H1 (cell line): ENCODE measurements around the gene SLC35F1. TPM values are rescaled to one million over a fixed set of nuclear protein-coding genes. Genes with fewer than 3 reads are reported as not detected.

Experiments used
- CTCF ChIA-PET: fragments of 300-600 bp; sonication (Branson Sonifier 250); formaldehyde crosslinking; loops from one replicate; lab custom pipeline; 2021; ENCODE audit not compliant: partially characterized antibody; lab: Charles Lee
- POLR2A ChIA-PET: fragments of 300-600 bp; sonication (Branson Sonifier 250); formaldehyde crosslinking; loops from one replicate; lab custom pipeline; 2021; ENCODE audit warnings: inconsistent platforms; ENCODE audit not compliant: partially characterized antibody; lab: Charles Lee
- DNase-seq, 2 experiments: peaks; one replicate each; pipeline versions ENCODE4 v3.0.0 to v3.0.0-alpha.2; 2010 to 2022; ENCODE audit warnings: low spot score in 2 of 2, low read depth in 1 of 2, mixed read lengths in 1 of 2
- FAIRE-seq: peaks from 2 replicates; lab custom pipeline; 2011; peaks lifted over from hg19 to GRCh38; lab: Jason Lieb, UNC
- H2AFZ ChIP-seq: 2 replicates; pipeline ENCODE4 v1.8.1; 2012; ENCODE audit warnings: low read length, inconsistent platforms
- H2AK5ac ChIP-seq: 2 replicates; pipeline ENCODE4 v1.6.1; 2013; ENCODE audit warnings: low read depth, low read length
- H2BK120ac ChIP-seq: replicated peaks from 2 replicates; pipeline ENCODE3; 2013; ENCODE audit warnings: low read depth, low read length, inconsistent platforms
- H2BK12ac ChIP-seq: 2 replicates; pipeline ENCODE4 v1.6.1; 2013; ENCODE audit warnings: low read depth, low read length
- H2BK15ac ChIP-seq: 2 replicates; pipeline ENCODE4 v1.6.1; 2013; ENCODE audit warnings: low read length
- H2BK20ac ChIP-seq: 2 replicates; pipeline ENCODE4 v1.6.1; 2013; ENCODE audit warnings: low read length
- H2BK5ac ChIP-seq: 2 replicates; pipeline ENCODE4 v1.6.1; 2013; ENCODE audit warnings: low read depth, low read length
- H3K14ac ChIP-seq: 2 replicates; pipeline ENCODE4 v1.6.1; 2013; ENCODE audit warnings: inconsistent platforms; ENCODE audit not compliant: insufficient read length
- H3K18ac ChIP-seq: 2 replicates; pipeline ENCODE4 v1.6.1; 2013; ENCODE audit warnings: low read length; ENCODE audit errors: extremely low read depth
- H3K23ac ChIP-seq: 2 replicates; pipeline ENCODE4 v1.6.1; 2013; ENCODE audit warnings: inconsistent platforms; ENCODE audit not compliant: insufficient read length
- H3K23me2 ChIP-seq: 2 replicates; pipeline ENCODE4 v1.6.1; 2013; ENCODE audit warnings: low read depth, low read length
- H3K27ac ChIP-seq: 2 replicates; pipeline ENCODE4 v1.6.1; 2011; ENCODE audit warnings: low read depth, low read length, inconsistent platforms
- H3K27me3 ChIP-seq, 4 experiments: replicated peaks in 1 of 4; 1 replicate in 1 of 4; 2 replicates in 3 of 4; pipeline versions ENCODE4 v1.6.1 to v1.8.1; 2011 to 2013; ENCODE audit warnings: low read length in 3 of 4, mild to moderate bottlenecking in 3 of 4, inconsistent platforms in 2 of 4, mixed read lengths in 2 of 4, moderate library complexity in 1 of 4; ENCODE audit not compliant: control insufficient read depth in 3 of 4, insufficient read depth in 3 of 4; ENCODE audit errors: extremely low read depth in 1 of 4
- H3K36me3 ChIP-seq, 4 experiments: 2 replicates each; pipeline versions ENCODE4 v1.6.1 to v1.8.1; 2011 to 2013; ENCODE audit warnings: mild to moderate bottlenecking in 4 of 4, low read length in 3 of 4, moderate library complexity in 2 of 4, control low read depth in 1 of 4, inconsistent platforms in 1 of 4; ENCODE audit not compliant: insufficient read depth in 4 of 4, control insufficient read depth in 2 of 4
- H3K4ac ChIP-seq: replicated peaks from 2 replicates; pipeline ENCODE3; 2013; ENCODE audit warnings: low read length, low read depth, mixed read lengths, inconsistent platforms; ENCODE audit not compliant: insufficient read length
- H3K4me1 ChIP-seq, 4 experiments: replicated peaks in 1 of 4; 1 replicate in 1 of 4; 2 replicates in 3 of 4; pipeline versions ENCODE4 v1.6.1 to v1.8.1; 2011 to 2013; ENCODE audit warnings: low read length in 3 of 4, inconsistent platforms in 2 of 4, mixed read lengths in 1 of 4; ENCODE audit not compliant: insufficient read depth in 4 of 4, control insufficient read depth in 3 of 4
- H3K4me2 ChIP-seq, 2 experiments: 2 replicates each; pipeline versions ENCODE4 v1.6.1 to v1.8.1; 2011 to 2013; ENCODE audit warnings: low read depth in 2 of 2, low read length in 2 of 2, control low read depth in 1 of 2, inconsistent platforms in 1 of 2, mild to moderate bottlenecking in 1 of 2; ENCODE audit not compliant: insufficient read depth in 1 of 2
- H3K4me3 ChIP-seq, 4 experiments: fragments of 200-600, 300-600 bp in 1 of 4; sonication (generic), shearing (Covaris generic), sonication (Bioruptor Twin) in 1 of 4; 2 replicates each; pipeline versions ENCODE4 v1.5.1 to v1.8.1; 2011 to 2016; ENCODE audit warnings: low read length in 4 of 4, low read depth in 3 of 4, control low read depth in 2 of 4, inconsistent platforms in 2 of 4, mild to moderate bottlenecking in 2 of 4, mixed read lengths in 1 of 4, moderate library complexity in 1 of 4; ENCODE audit not compliant: insufficient read depth in 2 of 4; ENCODE audit errors: extremely low read depth in 1 of 4
- H3K56ac ChIP-seq: replicated peaks from 2 replicates; pipeline ENCODE3; 2013; ENCODE audit warnings: low read depth, mild to moderate bottlenecking, mixed read lengths, low read length, inconsistent platforms; ENCODE audit not compliant: insufficient read length
- H3K79me1 ChIP-seq: 2 replicates; pipeline ENCODE4 v1.6.1; 2013; ENCODE audit warnings: low read depth, low read length, control low read depth
- H3K79me2 ChIP-seq, 2 experiments: 2 replicates each; pipeline versions ENCODE4 v1.6.1 to v1.8.1; 2012 to 2013; ENCODE audit warnings: low read length in 2 of 2, mild to moderate bottlenecking in 2 of 2, inconsistent platforms in 1 of 2; ENCODE audit not compliant: insufficient read depth in 2 of 2, control insufficient read depth in 1 of 2
- H3K9ac ChIP-seq, 4 experiments: replicated peaks in 1 of 4; 1 replicate in 1 of 4; 2 replicates in 3 of 4; pipeline versions ENCODE4 v1.6.1 to v1.8.1; 2011 to 2013; ENCODE audit warnings: low read depth in 3 of 4, low read length in 3 of 4, control low read depth in 2 of 4, mild to moderate bottlenecking in 2 of 4, moderate library complexity in 2 of 4, inconsistent platforms in 1 of 4; ENCODE audit errors: extremely low read depth in 1 of 4
- H3K9me3 ChIP-seq, 2 experiments: 2 replicates each; pipeline versions ENCODE4 v1.6.1 to v1.8.1; 2012 to 2013; ENCODE audit warnings: mild to moderate bottlenecking in 2 of 2, moderate library complexity in 2 of 2, control low read depth in 1 of 2, inconsistent platforms in 1 of 2, low read depth in 1 of 2, low read length in 1 of 2, mixed read lengths in 1 of 2; ENCODE audit not compliant: insufficient read depth in 2 of 2
- H4K20me1 ChIP-seq, 2 experiments: replicated peaks in 1 of 2; 2 replicates each; pipeline versions ENCODE3 to v1.8.1; 2011 to 2013; ENCODE audit warnings: inconsistent platforms in 2 of 2, low read length in 2 of 2, mild to moderate bottlenecking in 1 of 2; ENCODE audit not compliant: insufficient read depth in 2 of 2, control insufficient read depth in 1 of 2
- H4K5ac ChIP-seq: 2 replicates; pipeline ENCODE4 v1.6.1; 2013; ENCODE audit warnings: low read length, low read depth, mixed read lengths, inconsistent platforms; ENCODE audit not compliant: insufficient read length
- H4K8ac ChIP-seq: 2 replicates; pipeline ENCODE4 v1.8.0; 2013; ENCODE audit warnings: mild to moderate bottlenecking, moderate library complexity, low read length, inconsistent platforms; ENCODE audit not compliant: insufficient read depth; ENCODE audit errors: extremely low read depth
- H4K91ac ChIP-seq: replicated peaks from 2 replicates; pipeline ENCODE3; 2013; ENCODE audit warnings: low read length, mixed read lengths, inconsistent platforms; ENCODE audit not compliant: insufficient read length
- GABPA ChIP-seq: IDR thresholded peaks from 2 replicates; pipeline ENCODE4 v1.6.1; 2011; ENCODE audit warnings: mild to moderate bottlenecking, low read length, moderate library complexity, borderline replicate concordance; ENCODE audit not compliant: insufficient read depth
- RAD21 ChIP-seq, 2 experiments: IDR thresholded peaks in 1 of 2; conservative IDR thresholded peaks in 1 of 2; 2 replicates each; pipeline ENCODE4 v1.6.1; 2011; ENCODE audit warnings: low read depth in 2 of 2, low read length in 2 of 2, improper control_type of control experiment in 1 of 2, inconsistent platforms in 1 of 2, mild to moderate bottlenecking in 1 of 2, moderate library complexity in 1 of 2
- polyA plus RNA-seq, 7 experiments: library from polyadenylated mRNA; depleted of rRNA in 3 of 7; stranded (reverse) in 5 of 7; unstranded in 2 of 7; fragments of >200 nt in 5 of 7; fragments of 200-250 nt in 2 of 7; gene quantifications; 1 replicate in 5 of 7; 2 replicates in 1 of 7; 4 replicates in 1 of 7; pipeline versions ENCODE4 v1.2.1 to v1.2.3, GENCODE V29; 2011 to 2013; ENCODE audit warnings: missing spikeins in 2 of 7, mixed read lengths in 2 of 7
- total RNA-seq: library from RNA; stranded (reverse); fragmentation: NEBNext Ultra II Directional; extraction: Animal tissue kit (Norgen Biotek cat#: 25700); gene quantifications from 2 replicates; pipeline ENCODE4 v1.2.1, GENCODE V29; 2021
- TF ChIP-seq, protein P1 (sequence below), 3 experiments: IDR thresholded peaks; 1 replicate in 2 of 3; 2 replicates in 1 of 3; pipeline versions ENCODE4 v1.5.1 to v1.6.1; 2011; ENCODE audit warnings: low read length in 3 of 3, mild to moderate bottlenecking in 3 of 3, inconsistent platforms in 2 of 3, low read depth in 1 of 3, moderate library complexity in 1 of 3; ENCODE audit not compliant: insufficient read depth in 1 of 3; ENCODE audit errors: control extremely low read depth in 1 of 3

SLC35F1 gene
- total and polyA plus RNA-seq, 2 of the 8 experiments (the other 6 are each of a cell fraction or from before 2014, with no cell fraction given), result 7.0 to 10.0 TPM

DNA sequence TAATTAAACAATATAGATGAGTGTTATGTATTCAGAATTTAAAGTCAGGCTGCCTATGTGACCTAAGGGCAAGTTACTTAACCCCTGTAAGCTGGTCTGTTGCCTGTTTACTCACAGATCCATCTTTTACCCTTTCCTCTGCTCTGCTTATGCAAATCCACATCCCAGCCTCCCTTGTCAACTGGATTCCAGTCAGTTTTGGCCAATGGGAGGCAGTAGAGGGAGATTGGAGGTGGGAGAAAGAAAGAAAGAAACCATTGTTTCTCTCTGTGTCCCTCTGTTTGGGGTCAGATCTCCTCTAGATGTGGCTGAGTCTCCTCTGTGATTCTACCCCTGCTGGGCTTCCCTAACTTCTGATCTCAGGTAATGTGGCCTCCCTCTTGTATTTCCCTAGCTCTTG is 374.2 kb downstream of the SLC35F1 start:
- no peaks in the 10 kb centered on the region for H3K79me1 ChIP-seq
- no peak overlapping the region for H3K18ac ChIP-seq
- no peaks in the 10 kb centered on the region for H3K27me3 ChIP-seq
- no peak overlapping the region for H3K23ac ChIP-seq
- no peak overlapping the region for H2BK5ac ChIP-seq
- no peak overlapping the region for H2AK5ac ChIP-seq
- no peaks in the 10 kb centered on the region for H3K36me3 ChIP-seq
- no peak for DNase-seq
- TF ChIP-seq, protein P1, sequence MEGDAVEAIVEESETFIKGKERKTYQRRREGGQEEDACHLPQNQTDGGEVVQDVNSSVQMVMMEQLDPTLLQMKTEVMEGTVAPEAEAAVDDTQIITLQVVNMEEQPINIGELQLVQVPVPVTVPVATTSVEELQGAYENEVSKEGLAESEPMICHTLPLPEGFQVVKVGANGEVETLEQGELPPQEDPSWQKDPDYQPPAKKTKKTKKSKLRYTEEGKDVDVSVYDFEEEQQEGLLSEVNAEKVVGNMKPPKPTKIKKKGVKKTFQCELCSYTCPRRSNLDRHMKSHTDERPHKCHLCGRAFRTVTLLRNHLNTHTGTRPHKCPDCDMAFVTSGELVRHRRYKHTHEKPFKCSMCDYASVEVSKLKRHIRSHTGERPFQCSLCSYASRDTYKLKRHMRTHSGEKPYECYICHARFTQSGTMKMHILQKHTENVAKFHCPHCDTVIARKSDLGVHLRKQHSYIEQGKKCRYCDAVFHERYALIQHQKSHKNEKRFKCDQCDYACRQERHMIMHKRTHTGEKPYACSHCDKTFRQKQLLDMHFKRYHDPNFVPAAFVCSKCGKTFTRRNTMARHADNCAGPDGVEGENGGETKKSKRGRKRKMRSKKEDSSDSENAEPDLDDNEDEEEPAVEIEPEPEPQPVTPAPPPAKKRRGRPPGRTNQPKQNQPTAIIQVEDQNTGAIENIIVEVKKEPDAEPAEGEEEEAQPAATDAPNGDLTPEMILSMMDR (IDR thresholded peaks at IDR 0.05; ENCODE audit: control extremely low read depth in 1 of 3, insufficient read depth in 1 of 3, low read depth in 1 of 3, low read length in 3 of 3), result peak in 2 of 3 experiments; percentile 26 to 28; a peak in 2 of 4 replicates
- peak in 1 of 2 experiments; percentile 14; a peak in 1 of 4 replicates for TF ChIP-seq RAD21 (IDR thresholded peaks at IDR 0.05 in 1 of 2, conservative IDR thresholded peaks at IDR 0.05 in 1 of 2; ENCODE audit: low read depth in 2 of 2, low read length in 2 of 2)
- no peak for TF ChIP-seq GABPA
- TF ChIP-seq, all 59 proteins: peak for 2
- Histone ChIP-seq H3K79me2 (no peaks in the 10 kb centered on the region), H4K8ac (no peak overlapping the region), H3K4me3 (no peak overlapping the region), H3K27ac (no peak overlapping the region), H3K9me3 (no peaks in the 10 kb centered on the region), H3K9ac (no peak overlapping the region), H3K4me2 (no peak overlapping the region), H3K56ac (no peak overlapping the region), H2BK15ac (no peak overlapping the region), H2AFZ (peak overlapping the region; percentile 46; the same call in 1 of the 2 replicates), H4K5ac (no peak overlapping the region), H3K14ac (no peak overlapping the region), H3K23me2 (no peaks in the 10 kb centered on the region), H2BK20ac (no peak overlapping the region), H4K20me1 (no peaks in the 10 kb centered on the region), H2BK120ac (no peak overlapping the region), H2BK12ac (no peak overlapping the region), H4K91ac (no peak overlapping the region), H3K4ac (no peak overlapping the region), H3K4me1 (peaks cover 0 to 3% (median 1%) of the 10 kb centered on the region in 4 experiments; a peak in 2 of 7 replicates)
- FAIRE-seq, result peak; percentile 70
- POLR2A ChIA-PET, result interaction anchor here (0.7 kb wide), 1 partner anchor 302 kb away, joined by 3 read pairs; no protein-coding TSS in a partner anchor
- CTCF ChIA-PET, result interaction anchor here (0.9 to 6.5 kb wide), 9 partner anchors 17 to 440 kb away, joined by 3 to 52 read pairs (median 4); no protein-coding TSS in a partner anchor
